Uterus (tissue), 2 donors: ENCODE data around the gene SRP9.
A peak's percentile ranks its signal among the peaks of the same experiment; 100 is the strongest.

Experiments
- CTCF ChIP-seq, 4 experiments: fragments of 200-600 bp in 2 of 4; fragments of 450-650 bp in 2 of 4; sonication (generic) in 2 of 4; IDR thresholded peaks; one replicate each; pipeline ENCODE4 v1.5.1; 2016 to 2019; ENCODE audit warnings: antibody characterized with exemption in 4 of 4, mild to moderate bottlenecking in 2 of 4, moderate library complexity in 1 of 4
- POLR2A ChIP-seq, 2 donors: fragments of 450-650 bp; IDR thresholded peaks; one replicate each; pipeline ENCODE4 v1.6.1; 2016; ENCODE audit warnings: antibody characterized with exemption in 2 of 2, mild to moderate bottlenecking in 1 of 2, moderate library complexity in 1 of 2

- TF ChIP-seq CTCF (IDR thresholded peaks at IDR 0.05) (no peak), POLR2A (IDR thresholded peaks at IDR 0.05) (peak; percentile 32 to 47)
Measured at GRCh38 chr1:225813214-225813964, 35.8 kb downstream of the SRP9 start.
